HG03571 (cell line): ENCODE data around the gene SEC14L2.

Experiments used
- ATAC-seq: cut with Tn5 transposase; IDR thresholded peaks from one replicate; pipeline ENCODE4 v1.9.1; 2021; ENCODE audit not compliant: unreplicated experiment

The SEC14L2 gene

GRCh38 chr22:30396871-30397655, at the start of gene SEC14L2:
Gene SEC14L2, plus strand, starts transcription at chr22:30397018. Its CDS starts 99 bp downstream, at chr22:30397117.
- no peak for ATAC-seq

GRCh38 chr22:30347255-30347892, 49.4 kb upstream of the SEC14L2 start:
- ATAC-seq = no peak

GRCh38 chr22:30348404-30348803, 48.4 kb upstream of the SEC14L2 start:
- ATAC-seq = no peak

GRCh38 chr22:30348809-30349208, 48.0 kb upstream of the SEC14L2 start:
- no peak for ATAC-seq

- ATAC-seq = no peak
Measured at GRCh38 chr22:30351226-30351625, 45.6 kb upstream of the SEC14L2 start.

- no peak for ATAC-seq
Measured at GRCh38 chr22:30354644-30355043, 42.2 kb upstream of the SEC14L2 start.

- peak; percentile 80 for ATAC-seq
Measured at GRCh38 chr22:30356449-30357235, 40.2 kb upstream of the SEC14L2 start, which contains the start of the genes CCDC157 and SF3A1. Gene CCDC157, plus strand, starts transcription at chr22:30357007. Its CDS starts 8,994 bp downstream, at chr22:30366001. Gene SF3A1, minus strand, starts transcription at chr22:30356894. Its CDS starts 102 bp downstream, at chr22:30356792.

- no peak for ATAC-seq
Measured at GRCh38 chr22:30357236-30357570, 39.6 kb upstream of the SEC14L2 start.

- ATAC-seq = no peak
Measured at GRCh38 chr22:30357650-30358215, 39.1 kb upstream of the SEC14L2 start.

- no peak for ATAC-seq
Measured at GRCh38 chr22:30358541-30358940, 38.3 kb upstream of the SEC14L2 start.

- no peak for ATAC-seq
Measured at GRCh38 chr22:30361916-30362650, 34.7 kb upstream of the SEC14L2 start.

- ATAC-seq = no peak
Measured at GRCh38 chr22:30362651-30363281, 34.1 kb upstream of the SEC14L2 start.

- no peak for ATAC-seq
Measured at GRCh38 chr22:30365891-30366290, 30.9 kb upstream of the SEC14L2 start.

GRCh38 chr22:30368420-30368819, 28.4 kb upstream of the SEC14L2 start:
- ATAC-seq = no peak

GRCh38 chr22:30370641-30371230, 26.1 kb upstream of the SEC14L2 start:
- no peak for ATAC-seq

- no peak for ATAC-seq
Measured at GRCh38 chr22:30371321-30371720, 25.5 kb upstream of the SEC14L2 start.

GRCh38 chr22:30371981-30372380, 24.8 kb upstream of the SEC14L2 start:
- no peak for ATAC-seq

GRCh38 chr22:30372915-30373314, 23.9 kb upstream of the SEC14L2 start:
- ATAC-seq = no peak
